Measurements from ENCODE around the gene GCG.

The GCG gene

DNA sequence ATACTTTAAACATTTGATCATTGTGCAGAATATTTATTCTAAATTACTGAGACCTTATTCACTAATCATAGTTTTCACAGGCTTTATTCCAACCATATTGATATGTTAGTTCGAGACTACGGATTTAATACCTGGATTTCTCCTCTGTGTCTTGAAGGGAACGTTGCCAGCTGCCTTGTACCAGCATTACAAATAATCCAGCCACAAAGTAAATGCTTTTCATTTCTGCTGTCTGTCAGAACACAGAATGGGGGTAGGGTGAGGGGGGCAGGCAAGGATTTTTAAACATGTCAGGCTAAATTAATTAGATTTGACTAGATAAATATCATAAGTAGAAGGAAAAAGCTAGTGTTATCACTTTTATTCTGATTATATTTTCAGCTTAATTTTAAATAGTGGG lies 3.1 kb downstream of the GCG start:
- DNase-seq: no peak

GRCh38 chr2:162143969-162144368 lies 8.1 kb downstream of the GCG start:
- no peak for DNase-seq

GRCh38 chr2:162138310-162138709 lies 13.7 kb downstream of the GCG start:
- no peak for DNase-seq

- no peak for DNase-seq
These were observed 24.6 kb downstream of the GCG start for GRCh38 chr2:162127422-162127821.

DNA sequence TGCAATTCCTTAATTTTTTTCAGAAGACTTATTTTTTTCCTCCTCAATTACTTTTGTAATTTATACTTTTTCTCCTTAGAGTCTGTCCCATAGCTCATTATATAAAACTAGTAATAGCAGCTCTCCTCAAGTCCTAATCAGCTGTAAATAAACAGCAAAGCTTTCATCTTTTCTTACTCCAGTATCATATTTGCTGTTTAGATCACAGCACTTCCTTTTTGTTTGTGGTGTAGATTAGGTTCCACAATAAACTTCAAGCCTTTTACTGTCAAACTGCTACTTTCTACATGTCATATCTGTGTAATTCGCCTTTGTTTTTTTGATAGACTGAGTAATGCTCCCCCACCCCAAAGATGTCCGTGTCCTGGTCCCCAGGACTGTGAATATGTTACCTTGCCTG lies 25.5 kb downstream of the GCG start:
- DNase-seq: no peak

DNA sequence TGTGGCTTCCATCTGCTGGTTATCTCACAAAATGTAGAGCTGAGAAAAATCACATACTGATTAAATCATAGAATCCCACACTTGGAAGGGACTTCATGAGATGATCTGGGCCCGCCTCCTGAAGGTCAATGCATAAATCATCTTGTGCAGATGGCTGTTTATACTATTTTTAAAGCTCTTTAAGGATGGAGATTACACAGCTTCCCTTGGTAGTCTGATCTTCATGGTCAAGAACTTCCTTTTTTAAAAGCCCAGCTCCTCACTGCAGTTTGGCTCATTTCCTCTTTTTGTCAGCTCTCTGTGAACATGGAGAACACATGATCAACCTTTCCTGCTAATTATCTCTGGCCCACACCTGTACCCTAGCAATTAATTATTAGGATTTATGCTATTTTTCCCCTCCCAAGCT lies 25.9 kb downstream of the GCG start:
- DNase-seq: no peak

DNA sequence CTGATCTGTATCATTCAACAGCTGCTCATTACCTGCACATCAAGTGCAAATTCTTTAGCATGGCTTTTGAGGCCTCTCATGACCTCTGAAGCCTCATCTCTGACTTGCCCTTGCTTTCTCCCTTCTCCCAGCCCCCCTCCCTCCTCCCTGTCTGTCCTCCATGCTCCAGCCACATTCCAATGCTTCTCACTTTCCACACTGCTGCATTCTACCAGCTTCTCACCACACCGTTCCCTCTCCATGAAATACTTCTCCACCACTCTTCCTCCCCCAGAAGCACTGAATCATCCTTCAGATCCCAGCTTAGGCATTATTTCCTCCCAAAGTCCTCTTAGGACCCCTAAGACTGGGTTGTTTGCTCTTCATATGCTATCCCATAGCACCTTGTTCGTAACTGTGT lies 26.9 kb downstream of the GCG start:
- no peak for DNase-seq

GRCh38 chr2:162123806-162124758 lies 28.0 kb downstream of the GCG start:
- DNase-seq: peak; percentile 89

- no peak for DNase-seq
These were observed 33.6 kb downstream of the GCG start for GRCh38 chr2:162118166-162119031.

DNA sequence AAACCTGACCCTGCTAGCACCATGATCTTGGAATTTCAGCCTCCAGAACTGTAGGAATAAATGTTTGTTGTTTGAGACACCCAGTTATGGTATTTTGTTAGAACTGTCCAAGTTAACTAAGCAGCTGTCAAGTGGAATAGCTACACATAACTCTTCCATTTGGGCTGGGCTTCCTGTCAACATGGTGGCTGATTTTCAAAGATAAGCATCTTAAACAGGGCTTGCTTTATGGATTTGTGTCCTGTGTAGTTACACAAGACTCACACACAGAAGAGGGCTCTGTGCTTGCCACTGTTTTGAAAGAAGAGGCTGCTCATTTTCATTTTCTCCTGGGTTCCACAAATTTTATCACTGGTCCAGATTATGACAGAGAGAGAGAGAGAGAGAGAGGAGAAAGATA lies 35.7 kb downstream of the GCG start:
- DNase-seq: no peak

DNA sequence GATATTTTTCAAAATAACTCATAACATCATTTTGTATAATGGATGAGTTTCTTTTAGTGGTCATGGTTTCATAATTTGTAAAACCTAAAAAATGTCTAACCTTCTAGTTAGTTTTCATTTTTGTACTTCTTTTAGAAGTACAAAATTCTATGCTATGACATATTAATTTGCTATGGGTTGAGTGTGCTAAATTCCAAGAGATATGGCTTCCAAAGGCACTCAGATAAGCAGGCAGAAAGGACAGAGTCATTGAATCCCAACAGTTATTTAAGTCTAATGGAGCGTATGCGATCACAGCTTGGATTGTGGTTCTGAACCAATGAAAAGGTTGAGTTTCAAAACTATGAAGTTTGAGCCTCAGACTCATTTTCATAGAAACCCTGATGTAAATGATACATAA lies 37.0 kb downstream of the GCG start:
- DNase-seq: no peak

DNA sequence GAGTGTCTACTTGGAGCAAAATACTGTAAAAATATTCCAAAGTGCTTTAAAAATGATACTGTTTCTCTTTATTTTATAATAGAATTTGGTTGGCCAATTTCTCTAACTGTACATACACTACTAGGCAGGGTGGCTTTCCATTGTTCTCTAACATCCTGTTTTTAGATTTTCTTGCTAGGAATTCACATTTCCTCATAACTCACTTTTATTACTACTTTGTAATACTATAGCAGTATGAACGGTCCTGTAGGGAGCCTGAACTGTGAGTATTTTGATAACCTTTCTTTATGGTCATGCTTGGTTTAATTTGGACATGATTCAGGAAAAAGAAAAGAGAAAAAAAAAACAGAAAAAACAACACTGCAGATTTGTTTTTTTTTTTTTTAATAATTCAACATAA lies 37.8 kb downstream of the GCG start:
- DNase-seq: no peak

- DNase-seq: no peak
These were observed 38.3 kb downstream of the GCG start for GRCh38 chr2:162113776-162114168.

- no peak for DNase-seq
These were observed 38.8 kb downstream of the GCG start for GRCh38 chr2:162113088-162113775.

GRCh38 chr2:162111958-162112850 lies 39.8 kb downstream of the GCG start:
- no peak for DNase-seq

- no peak for DNase-seq
These were observed 44.6 kb downstream of the GCG start for GRCh38 chr2:162107361-162107901.

GRCh38 chr2:162106746-162107145 lies 45.3 kb downstream of the GCG start:
- no peak for DNase-seq

DNA sequence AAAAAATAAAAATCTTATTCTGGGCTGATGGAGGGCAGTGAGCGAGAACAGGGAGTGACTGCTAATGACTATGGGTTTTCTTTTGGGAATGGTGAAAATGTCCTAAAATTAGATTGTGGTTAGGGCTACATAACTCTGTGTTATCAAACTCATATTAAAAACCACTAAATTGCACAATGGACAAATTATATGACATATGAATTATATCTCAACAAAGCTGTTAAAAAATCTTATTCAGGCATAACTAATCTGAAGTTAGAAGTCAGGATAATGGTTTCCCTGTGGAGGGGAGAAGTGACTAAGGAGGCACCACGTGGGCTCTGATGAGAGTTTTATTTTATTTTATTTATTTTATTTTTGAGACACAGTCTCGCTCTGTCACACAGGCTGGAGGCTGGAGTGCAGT lies 45.9 kb downstream of the GCG start:
- no peak for DNase-seq

GRCh38 chr2:162103443-162104009 lies 48.5 kb downstream of the GCG start:
- DNase-seq: no peak

GRCh38 chr2:162100579-162100978 lies 51.5 kb downstream of the GCG start:
- DNase-seq: no peak

DNA sequence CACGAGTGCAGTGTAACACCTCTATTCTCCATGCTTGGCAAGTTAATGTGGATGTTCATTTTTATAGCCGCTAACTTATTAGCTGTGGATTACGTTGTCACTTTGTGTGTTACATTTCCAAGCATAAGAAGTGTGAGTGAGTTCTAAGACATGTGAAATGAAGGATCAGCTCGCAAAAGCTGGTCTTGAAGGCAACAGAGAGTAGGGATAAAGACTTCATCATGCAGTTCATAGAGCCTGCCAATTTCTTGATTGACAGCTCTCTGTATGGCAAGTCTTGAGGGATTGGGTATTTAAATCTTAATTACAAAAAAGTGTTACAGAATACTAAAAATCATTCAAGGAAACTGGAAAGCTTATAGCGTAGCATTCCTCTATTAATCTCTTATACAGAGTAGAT lies 52.2 kb downstream of the GCG start:
- DNase-seq: no peak

All from eye (tissue), 1 donor.